ENCODE data around the gene ZBTB46.

ZBTB46 gene

DNA sequence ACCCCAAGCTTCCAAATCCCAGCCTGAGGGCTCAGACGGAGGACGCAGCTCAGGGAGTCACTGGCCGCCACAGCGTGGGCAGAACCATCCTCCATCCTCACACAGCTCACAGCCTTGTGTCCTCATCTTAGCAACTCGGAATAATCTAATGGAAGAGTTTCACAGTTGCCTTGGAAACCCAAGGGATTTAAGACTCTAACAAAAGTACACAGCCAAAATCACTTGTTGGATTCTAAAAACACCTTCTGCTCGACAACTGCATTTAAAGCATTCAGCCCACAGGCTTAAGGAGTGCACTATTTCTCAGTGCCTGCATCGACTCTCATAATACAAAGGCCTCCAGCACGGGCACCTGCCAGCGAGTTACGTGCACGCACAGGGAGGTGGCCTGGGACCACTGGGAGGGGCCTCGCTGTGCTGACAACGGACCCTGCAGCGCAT, 45.4 kb downstream of the ZBTB46 start:
- TF ChIP-seq ZFX (IDR thresholded peaks at IDR 0.05; ENCODE audit: borderline replicate concordance), result no peak
- no peak for TF ChIP-seq CTCF (IDR thresholded peaks at IDR 0.05)
- H3K27ac ChIP-seq, result no peak overlapping the region

DNA sequence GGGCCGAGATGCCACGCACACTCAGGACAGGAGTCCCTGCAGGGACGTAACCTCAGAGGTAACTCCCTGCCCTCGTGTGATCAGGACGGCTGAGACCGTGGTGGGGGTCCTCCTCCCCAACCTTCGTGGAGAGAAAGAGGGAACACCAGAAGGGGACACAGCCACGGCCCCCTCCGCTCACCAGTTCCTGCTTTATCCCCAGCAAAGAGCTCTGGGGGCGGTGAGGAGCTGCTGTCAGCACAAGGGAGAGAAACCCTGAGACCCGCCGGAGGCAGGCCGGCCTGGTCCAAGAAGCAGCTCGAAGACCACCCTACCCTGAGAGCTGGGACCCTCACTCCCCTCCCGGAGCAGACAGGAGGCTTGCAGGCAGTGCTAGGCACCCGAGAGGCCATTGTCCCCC, 47.1 kb downstream of the ZBTB46 start:
- TF ChIP-seq CTCF (IDR thresholded peaks at IDR 0.05) (no peak), ZFX (IDR thresholded peaks at IDR 0.05; ENCODE audit: borderline replicate concordance) (no peak)
- H3K27ac ChIP-seq, result no peak overlapping the region

- TF ChIP-seq CTCF (IDR thresholded peaks at IDR 0.05) (no peak), ZFX (IDR thresholded peaks at IDR 0.05; ENCODE audit: borderline replicate concordance) (no peak)
- H3K27ac ChIP-seq, result no peak overlapping the region
Measured at GRCh38 chr20:63782521-63782971, 48.5 kb downstream of the ZBTB46 start.

GRCh38 chr20:63782051-63782471, 49.0 kb downstream of the ZBTB46 start:
- no peak for TF ChIP-seq CTCF (IDR thresholded peaks at IDR 0.05)
- TF ChIP-seq ZFX (IDR thresholded peaks at IDR 0.05; ENCODE audit: borderline replicate concordance), result no peak
- no peak overlapping the region for H3K27ac ChIP-seq

GRCh38 chr20:63781181-63781580, 49.9 kb downstream of the ZBTB46 start:
- H3K27ac ChIP-seq, result no peak overlapping the region
- no peak for TF ChIP-seq CTCF (IDR thresholded peaks at IDR 0.05)
- no peak for TF ChIP-seq ZFX (IDR thresholded peaks at IDR 0.05; ENCODE audit: borderline replicate concordance)

GRCh38 chr20:63778857-63779256, 52.2 kb downstream of the ZBTB46 start:
- TF ChIP-seq ZFX (IDR thresholded peaks at IDR 0.05; ENCODE audit: borderline replicate concordance) (no peak), CTCF (IDR thresholded peaks at IDR 0.05) (0 out of 2 replicates have a peak, but pooled peaks have one; percentile 6)
- no peak overlapping the region for H3K27ac ChIP-seq

DNA sequence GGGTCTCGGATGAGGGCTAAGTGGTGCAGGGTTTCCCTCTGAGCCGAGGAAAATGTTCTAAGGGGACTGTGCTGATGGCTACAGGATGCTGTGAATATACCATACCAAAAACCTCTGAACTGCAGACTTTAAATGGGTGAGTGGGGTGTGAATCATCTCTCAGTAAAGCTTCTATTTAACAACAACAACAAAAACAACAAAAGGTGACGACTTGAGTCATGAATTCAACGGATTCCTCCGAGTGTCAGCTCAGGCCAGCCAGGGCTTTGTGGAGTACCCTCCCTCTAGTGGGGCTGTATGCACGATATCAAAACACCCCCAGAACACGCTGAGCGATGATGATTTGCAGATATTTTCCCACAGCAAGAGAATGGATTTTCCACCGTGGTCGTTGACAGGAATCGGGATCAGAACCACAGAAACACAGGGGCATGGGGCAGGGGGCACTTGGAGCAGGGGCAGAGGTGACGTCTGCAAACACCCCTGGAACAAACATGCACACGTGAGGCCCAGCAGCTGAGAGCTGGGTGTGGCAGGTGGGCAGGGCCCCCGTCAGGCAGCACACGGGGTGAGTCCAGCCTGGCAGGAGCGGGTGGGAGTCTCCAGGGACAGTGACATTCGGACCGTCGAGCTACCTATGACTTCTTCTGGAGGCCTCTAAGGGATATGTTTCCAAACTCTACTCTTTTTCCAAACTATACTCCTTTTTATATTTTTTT, 52.9 kb downstream of the ZBTB46 start:
- no peak overlapping the region for H3K27ac ChIP-seq
- no peak for TF ChIP-seq CTCF (IDR thresholded peaks at IDR 0.05)
- no peak for TF ChIP-seq ZFX (IDR thresholded peaks at IDR 0.05; ENCODE audit: borderline replicate concordance)

Measured in 22Rv1 (cell line).